ENCODE data around the gene SORBS2.
"Not testable (repeated sequence)": the region's sequence is repeated elsewhere in the genome, so short reads cannot be mapped to it uniquely, and the experiment has no call there.

SORBS2 gene

GRCh38 chr4:185711726-185712125 is 100.3 kb downstream of the SORBS2 start:
- no peak for DNase-seq (ENCODE audit: low spot score)

- no peak for DNase-seq (ENCODE audit: low spot score)
Measured at GRCh38 chr4:185710487-185710995, 101.5 kb downstream of the SORBS2 start.

DNA sequence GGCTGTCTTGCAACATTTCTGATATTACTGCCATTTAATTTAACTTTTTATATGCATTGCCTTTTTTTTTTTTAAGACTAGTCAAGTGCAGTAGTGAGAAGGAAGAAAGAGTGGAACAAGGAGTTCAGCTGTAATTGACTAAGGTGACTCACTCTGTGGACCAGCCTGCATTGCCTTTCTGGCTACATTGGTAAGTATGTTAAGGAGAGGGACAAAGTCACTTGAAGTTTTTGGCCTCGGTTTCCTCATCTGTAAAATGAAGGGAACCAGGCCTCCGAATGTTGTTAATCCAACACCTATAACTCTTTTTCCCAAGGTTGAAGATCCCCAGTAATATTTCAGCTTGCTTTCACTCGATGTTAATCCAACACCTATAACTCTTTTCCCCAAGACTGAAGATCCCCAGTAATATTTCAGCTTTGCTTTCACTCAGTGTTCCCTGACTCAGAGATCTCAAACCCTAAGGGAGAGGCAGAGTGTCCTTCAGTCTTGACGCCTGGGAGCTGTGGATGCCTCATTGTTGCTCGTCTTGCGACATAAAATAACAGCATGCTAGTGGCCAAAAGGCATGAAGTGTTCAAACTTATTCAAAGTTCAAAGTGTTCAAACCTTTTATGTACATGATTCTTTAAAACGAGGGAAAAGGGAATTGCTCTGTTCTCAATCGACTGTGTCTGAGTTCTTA is 102.0 kb downstream of the SORBS2 start:
- DNase-seq (ENCODE audit: low spot score), result no peak

- no peak for DNase-seq (ENCODE audit: low spot score)
Measured at GRCh38 chr4:185708348-185708747, 103.6 kb downstream of the SORBS2 start.

DNA sequence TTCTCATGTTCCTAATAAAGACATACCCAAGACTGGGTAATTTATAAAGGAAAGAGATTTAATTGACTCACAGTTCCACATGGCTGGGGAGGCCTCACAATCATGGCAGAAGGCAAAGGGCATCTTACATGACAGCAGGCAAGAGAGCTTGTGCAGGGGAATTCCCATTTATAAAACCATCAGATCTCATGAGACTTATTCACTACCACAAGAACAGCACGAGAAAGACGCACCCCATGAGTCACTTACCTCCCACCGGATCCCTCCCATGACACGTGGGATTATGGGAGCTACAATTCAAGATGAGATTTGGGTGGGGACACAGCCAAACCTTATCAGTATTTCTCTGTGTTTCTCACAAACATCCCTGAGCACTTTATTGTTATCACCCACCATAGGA is 104.4 kb downstream of the SORBS2 start:
- not testable (repeated sequence) for DNase-seq (ENCODE audit: low spot score)

GRCh38 chr4:185702147-185702663 is 109.8 kb downstream of the SORBS2 start:
- DNase-seq (ENCODE audit: low spot score), result no peak

DNA sequence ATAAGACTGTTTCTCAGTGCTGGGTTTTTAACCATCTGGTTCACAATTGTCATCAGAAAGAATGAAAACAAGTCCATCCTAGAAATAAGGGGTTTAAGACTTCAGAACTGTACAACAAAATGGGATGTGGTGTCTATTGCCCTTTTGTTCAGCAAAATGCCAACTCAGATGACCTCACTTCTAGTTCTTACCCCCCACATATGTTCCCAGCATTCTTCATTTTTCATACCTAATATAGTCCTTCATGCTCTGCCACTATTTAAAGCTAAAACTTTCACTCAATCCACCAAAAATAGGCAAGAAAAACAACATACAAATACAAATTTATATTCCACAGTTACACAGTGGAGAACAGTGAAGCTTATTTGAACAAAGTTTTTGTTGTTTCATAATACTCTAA is 111.4 kb downstream of the SORBS2 start:
- no peak for DNase-seq (ENCODE audit: low spot score)

GRCh38 chr4:185700048-185700447 is 111.9 kb downstream of the SORBS2 start:
- DNase-seq (ENCODE audit: low spot score), result no peak

GRCh38 chr4:185697488-185697887 is 114.5 kb downstream of the SORBS2 start:
- no peak for DNase-seq (ENCODE audit: low spot score)

GRCh38 chr4:185695743-185696142 is 116.3 kb downstream of the SORBS2 start:
- DNase-seq (ENCODE audit: low spot score), result no peak

- no peak for DNase-seq (ENCODE audit: low spot score)
Measured at GRCh38 chr4:185693548-185694215, 118.3 kb downstream of the SORBS2 start.

- DNase-seq (ENCODE audit: low spot score), result no peak
Measured at GRCh38 chr4:185689407-185689806, 122.6 kb downstream of the SORBS2 start.

DNA sequence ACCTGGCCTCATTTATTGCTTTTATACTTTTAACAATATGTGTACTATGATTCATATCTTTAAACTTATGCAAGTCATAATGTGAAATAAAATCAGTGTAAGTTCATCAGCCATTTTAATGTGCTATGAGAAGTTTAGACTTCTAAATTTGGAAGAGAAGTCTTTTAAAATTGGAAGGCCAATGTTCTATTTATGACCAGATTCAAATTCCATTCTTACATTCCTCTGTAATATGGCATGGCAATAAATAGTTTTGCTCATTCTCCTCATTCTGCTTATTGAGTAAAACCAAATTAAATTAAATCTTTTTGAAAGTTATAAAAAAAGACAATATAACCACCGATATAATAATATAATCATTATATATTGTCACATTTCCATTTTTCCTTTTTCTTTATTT is 126.2 kb downstream of the SORBS2 start:
- no peak for DNase-seq (ENCODE audit: low spot score)

DNA sequence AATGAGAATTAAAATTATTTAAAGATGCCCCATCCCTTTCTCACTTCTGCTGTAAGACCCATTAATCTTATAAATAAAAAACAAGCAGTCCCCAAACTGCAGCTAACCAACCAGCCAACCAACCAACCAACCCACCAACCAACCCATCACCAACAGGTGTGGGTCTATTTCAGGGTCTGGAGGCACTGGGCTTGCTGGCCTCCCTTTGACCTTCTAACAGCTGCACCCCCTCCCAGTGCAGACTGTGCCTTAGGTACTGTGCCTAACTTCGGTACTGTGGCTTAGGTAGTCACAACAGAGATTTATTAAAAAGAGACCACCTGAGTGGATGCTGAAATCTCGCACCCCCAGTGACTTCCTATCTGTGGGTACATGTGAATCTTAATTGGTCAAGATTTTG is 128.1 kb downstream of the SORBS2 start:
- DNase-seq (ENCODE audit: low spot score), result no peak

- no peak for DNase-seq (ENCODE audit: low spot score)
Measured at GRCh38 chr4:185683222-185683621, 128.8 kb downstream of the SORBS2 start.

GRCh38 chr4:185682236-185682635 is 129.8 kb downstream of the SORBS2 start:
- no peak for DNase-seq (ENCODE audit: low spot score)

DNA sequence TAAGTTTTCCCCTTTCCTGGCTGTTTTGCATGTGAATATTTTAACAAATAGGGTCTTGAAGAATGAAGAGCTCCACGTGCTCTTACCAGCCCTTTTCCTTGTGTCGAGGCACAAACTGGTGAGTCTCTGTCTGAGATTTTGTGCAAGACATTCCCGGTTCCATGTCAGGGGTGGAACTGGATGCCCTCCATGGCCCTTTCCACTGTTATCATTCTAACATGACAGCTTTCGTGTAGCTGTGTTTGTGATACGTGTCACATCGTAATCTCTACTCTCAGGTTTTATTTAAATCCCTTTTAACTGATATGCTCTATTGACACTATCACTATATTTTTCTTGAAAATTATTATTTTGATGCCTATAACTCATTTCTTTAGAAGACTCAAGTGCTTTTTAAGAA is 130.4 kb downstream of the SORBS2 start:
- no peak for DNase-seq (ENCODE audit: low spot score)

DNA sequence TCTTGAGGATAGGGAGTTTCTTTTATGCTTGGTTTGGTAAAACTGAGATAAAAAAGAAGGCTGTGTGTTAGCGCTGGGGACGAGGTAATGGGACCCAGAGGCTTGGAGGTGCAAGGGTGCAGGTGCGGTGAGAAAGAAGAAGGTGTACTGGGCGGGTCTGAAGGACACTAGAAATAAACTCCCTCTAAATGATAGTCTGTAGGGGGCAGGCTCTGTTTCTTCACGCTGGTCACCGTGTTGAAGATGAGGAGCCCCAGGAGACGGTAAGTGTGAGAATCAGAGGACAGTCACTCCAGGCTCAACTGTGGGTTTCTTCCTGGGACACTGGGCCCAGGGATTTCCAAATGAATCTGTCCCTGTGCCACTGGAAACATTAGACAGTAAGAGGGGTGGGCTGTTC is 131.4 kb downstream of the SORBS2 start:
- no peak for DNase-seq (ENCODE audit: low spot score)

DNA sequence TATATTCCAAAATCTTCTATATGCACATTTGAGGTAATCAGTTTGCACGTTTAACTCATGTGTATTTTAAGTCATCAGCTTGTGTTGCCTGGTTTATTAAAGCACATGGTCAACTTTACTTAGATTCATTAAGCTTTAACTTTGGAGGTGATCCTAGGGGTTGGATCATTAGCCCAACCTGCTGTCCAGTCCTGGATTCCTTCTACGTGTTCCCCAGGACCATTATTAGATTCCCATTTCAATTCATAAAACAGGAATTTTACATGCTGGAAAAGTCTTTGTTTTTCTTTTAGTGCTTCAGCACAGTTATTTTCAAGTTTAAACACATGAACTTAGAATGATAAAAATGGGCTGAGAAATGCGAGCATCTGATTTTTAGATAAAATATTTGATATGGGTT is 132.5 kb downstream of the SORBS2 start:
- no peak for DNase-seq (ENCODE audit: low spot score)

- DNase-seq (ENCODE audit: low spot score), result no peak
Measured at GRCh38 chr4:185677637-185678314, 134.2 kb downstream of the SORBS2 start.

DNA sequence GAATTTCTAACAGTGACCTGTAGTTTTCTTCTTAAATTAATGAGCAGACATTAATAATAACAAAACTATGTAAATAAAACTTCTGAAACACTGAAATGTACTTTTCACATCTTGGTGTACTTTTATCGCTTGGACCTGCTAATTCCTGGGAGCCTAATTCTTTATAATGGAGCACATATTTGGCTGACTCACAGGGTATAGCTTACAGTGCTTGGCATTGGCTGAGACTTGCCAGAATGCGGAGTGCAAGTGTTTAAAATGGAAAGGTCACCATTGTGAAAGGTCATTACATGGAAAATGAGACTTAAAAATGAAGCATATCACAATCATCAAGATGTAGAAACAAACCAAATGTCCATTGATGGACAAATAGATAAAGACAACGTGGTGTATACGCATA is 139.4 kb downstream of the SORBS2 start:
- no peak for DNase-seq (ENCODE audit: low spot score)

DNA sequence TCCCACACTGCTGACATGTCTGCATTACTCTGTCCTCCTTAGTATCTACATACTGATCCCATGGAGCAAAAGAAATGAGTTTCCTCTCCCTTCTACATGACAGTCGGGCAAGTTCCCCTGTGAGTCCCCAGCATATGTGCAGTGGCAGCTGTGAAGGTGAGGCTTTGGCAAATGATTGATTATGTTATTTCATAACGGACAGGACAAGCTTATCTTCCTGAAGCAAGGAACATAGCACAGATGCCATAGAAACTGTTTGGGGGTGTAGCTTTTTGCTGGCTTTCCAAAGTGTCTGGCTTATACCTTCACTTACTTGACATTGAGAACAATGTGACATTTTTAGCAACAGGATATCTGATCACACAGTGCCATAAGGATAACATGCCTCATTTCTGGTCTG is 139.8 kb downstream of the SORBS2 start:
- DNase-seq (ENCODE audit: low spot score), result no peak

DNA sequence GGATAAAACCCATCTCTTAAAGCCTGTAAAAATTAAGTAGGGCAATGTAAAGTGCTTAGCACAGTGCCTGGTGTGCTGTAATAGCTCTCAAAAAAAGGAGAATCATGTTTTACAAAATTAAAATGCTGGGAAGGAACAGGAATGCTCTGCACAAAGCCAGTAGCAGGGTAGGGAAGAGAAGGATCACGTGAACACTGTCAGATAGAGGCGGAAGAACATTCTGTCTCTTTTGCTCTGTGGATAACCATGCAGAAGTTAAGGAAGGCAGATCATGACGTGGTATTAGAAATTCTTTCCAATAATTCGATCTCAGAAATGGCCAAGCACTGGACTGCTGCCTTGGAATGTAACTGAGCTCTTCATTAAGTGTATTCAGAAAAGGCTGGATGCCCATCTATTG is 140.5 kb downstream of the SORBS2 start:
- no peak for DNase-seq (ENCODE audit: low spot score)
